ENCODE measurements around the gene SPOPL.
"Not testable (repeated sequence)": the region's sequence is repeated elsewhere in the genome, so short reads cannot be mapped to it uniquely, and the experiment has no call there.

The SPOPL gene

DNA sequence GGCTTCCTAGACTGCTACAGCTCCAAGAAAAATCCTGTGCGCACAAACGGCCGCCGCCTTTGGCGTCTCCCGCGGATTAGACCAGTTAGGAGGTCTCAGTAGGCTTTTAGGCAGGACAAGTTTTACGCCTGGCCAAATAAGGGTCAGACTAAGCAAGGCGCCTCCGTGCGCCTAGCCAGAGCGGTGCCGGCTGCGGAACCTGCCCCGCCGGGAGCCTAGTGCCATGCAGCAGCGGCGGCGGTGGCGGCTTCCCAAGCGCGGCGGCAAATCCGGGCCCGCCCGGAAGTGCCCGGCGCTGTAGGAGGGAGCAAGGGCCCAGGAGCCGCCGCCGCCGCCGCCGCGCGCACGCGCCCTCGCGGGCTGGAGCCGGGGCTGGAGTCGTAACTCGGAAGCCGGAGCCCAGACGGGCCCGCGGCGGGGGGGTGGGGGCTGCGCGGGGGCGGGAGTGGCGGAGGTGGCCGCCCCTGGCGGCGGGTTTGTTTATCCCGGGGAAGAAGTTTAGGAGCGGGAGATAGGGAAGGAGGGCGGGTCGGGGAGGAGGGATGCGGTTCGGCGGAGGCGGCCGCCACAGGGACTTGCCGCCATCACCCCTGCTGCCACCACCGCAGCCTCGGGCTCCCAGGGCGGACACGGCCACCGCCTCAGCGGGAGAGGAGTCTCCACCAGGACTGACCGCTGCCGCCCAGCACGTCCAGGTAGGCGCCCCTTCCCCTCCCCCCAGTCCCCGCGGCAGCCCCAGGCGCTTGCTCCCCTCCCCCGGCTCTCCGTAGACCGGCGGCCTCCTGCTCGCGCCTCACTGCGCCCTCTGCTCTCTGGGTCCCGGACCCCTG, at the start of gene SPOPL:
TSS of gene SPOPL (plus strand) at position 346 of the 830 bp plus-strand sequence. CDS start 48,447 bp downstream, outside the sequence.
- no peaks in the 10 kb centered on the region for H3K9me3 ChIP-seq (ENCODE audit: control insufficient read depth, insufficient read depth, low read length)
- H3K27ac ChIP-seq (ENCODE audit: low read depth, low read length): peak within 1 kb of the TSS; percentile 97
- no peaks in the 10 kb centered on the region for H3K36me3 ChIP-seq (ENCODE audit: control insufficient read depth, insufficient read depth, low read length)
- H3K4me1 ChIP-seq (ENCODE audit: control insufficient read depth, insufficient read depth, low read length): peaks cover 30% of the 10 kb centered on the region
- peak within 1 kb of the TSS; percentile 92 for H3K4me3 ChIP-seq (ENCODE audit: low read depth, low read length)
- H3K9ac ChIP-seq (ENCODE audit: low read depth, low read length): peak within 1 kb of the TSS; percentile 90
- no peaks in the 10 kb centered on the region for H3K27me3 ChIP-seq (ENCODE audit: control insufficient read depth, insufficient read depth, low read length)

DNA sequence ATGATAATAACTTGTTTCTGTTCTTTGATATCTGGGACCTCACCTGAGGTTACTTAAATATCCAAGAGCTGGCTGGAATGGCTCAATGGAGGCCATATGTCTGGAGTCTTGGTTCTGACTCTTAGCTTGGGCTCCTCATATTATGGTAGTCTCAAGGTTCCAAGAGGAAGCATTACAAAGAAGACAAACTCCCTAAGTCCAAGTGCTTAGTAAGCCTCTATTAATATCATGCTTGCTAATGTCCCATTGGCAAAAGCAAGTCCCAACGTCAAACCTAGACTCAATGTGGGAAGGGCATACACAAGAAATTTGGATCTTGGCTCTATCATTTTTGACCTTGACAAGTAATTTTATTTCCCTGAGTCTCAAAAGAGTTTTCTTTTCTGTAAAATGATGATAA, 49.2 kb upstream of the SPOPL start:
- Histone ChIP-seq H3K27me3 (ENCODE audit: control insufficient read depth, insufficient read depth, low read length) (no peaks in the 10 kb centered on the region), H3K4me1 (ENCODE audit: control insufficient read depth, insufficient read depth, low read length) (no peaks in the 10 kb centered on the region), H3K36me3 (ENCODE audit: control insufficient read depth, insufficient read depth, low read length) (no peaks in the 10 kb centered on the region), H3K9ac (ENCODE audit: low read depth, low read length) (no peak overlapping the region), H3K9me3 (ENCODE audit: control insufficient read depth, insufficient read depth, low read length) (no peaks in the 10 kb centered on the region), H3K27ac (ENCODE audit: low read depth, low read length) (no peak overlapping the region), H3K4me3 (ENCODE audit: low read depth, low read length) (no peak overlapping the region)

DNA sequence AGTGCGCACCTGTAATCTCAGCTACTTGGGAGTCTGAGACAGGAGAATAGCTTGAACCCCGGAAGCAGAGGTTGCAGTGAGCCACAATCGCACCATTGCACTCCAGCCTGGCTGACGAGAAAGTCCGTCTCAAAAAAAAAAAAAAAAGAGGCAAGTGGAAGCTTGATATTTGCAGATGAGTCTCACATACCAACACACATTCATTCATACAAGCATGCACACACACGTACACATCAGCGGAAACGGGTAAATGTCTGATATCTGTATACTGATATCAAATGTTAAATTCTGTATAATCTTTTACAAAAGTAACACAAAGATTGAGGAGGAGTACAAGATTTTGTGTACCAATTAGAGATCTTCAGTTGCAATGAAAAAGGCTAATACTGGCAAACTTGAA, 47.8 kb upstream of the SPOPL start:
- no peaks in the 10 kb centered on the region for H3K9me3 ChIP-seq (ENCODE audit: control insufficient read depth, insufficient read depth, low read length)
- no peaks in the 10 kb centered on the region for H3K36me3 ChIP-seq (ENCODE audit: control insufficient read depth, insufficient read depth, low read length)
- H3K27ac ChIP-seq (ENCODE audit: low read depth, low read length): no peak overlapping the region
- no peaks in the 10 kb centered on the region for H3K27me3 ChIP-seq (ENCODE audit: control insufficient read depth, insufficient read depth, low read length)
- no peak overlapping the region for H3K4me3 ChIP-seq (ENCODE audit: low read depth, low read length)
- no peaks in the 10 kb centered on the region for H3K4me1 ChIP-seq (ENCODE audit: control insufficient read depth, insufficient read depth, low read length)
- no peak overlapping the region for H3K9ac ChIP-seq (ENCODE audit: low read depth, low read length)

DNA sequence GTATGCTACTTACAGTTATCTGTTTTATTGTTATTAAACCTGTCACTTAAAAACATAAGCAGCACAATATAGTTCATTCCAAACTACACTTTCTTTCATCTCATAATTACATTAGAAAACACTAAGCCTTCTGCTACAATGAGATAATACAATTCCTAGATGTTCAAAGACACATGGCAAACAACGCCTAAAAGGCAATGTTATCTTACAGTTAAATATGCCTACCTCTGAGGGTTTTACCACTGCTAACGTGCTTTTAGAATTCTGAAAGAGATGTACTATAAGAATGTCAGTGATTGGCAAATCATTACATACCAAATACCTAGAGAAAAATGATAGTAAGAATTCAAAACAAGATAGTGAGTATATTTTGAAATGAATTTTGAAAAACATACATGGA, 46.8 kb upstream of the SPOPL start:
- H3K27ac ChIP-seq (ENCODE audit: low read depth, low read length): no peak overlapping the region
- H3K4me3 ChIP-seq (ENCODE audit: low read depth, low read length): no peak overlapping the region
- H3K36me3 ChIP-seq (ENCODE audit: control insufficient read depth, insufficient read depth, low read length): no peaks in the 10 kb centered on the region
- H3K9me3 ChIP-seq (ENCODE audit: control insufficient read depth, insufficient read depth, low read length): no peaks in the 10 kb centered on the region
- no peak overlapping the region for H3K9ac ChIP-seq (ENCODE audit: low read depth, low read length)
- no peaks in the 10 kb centered on the region for H3K27me3 ChIP-seq (ENCODE audit: control insufficient read depth, insufficient read depth, low read length)
- no peaks in the 10 kb centered on the region for H3K4me1 ChIP-seq (ENCODE audit: control insufficient read depth, insufficient read depth, low read length)

DNA sequence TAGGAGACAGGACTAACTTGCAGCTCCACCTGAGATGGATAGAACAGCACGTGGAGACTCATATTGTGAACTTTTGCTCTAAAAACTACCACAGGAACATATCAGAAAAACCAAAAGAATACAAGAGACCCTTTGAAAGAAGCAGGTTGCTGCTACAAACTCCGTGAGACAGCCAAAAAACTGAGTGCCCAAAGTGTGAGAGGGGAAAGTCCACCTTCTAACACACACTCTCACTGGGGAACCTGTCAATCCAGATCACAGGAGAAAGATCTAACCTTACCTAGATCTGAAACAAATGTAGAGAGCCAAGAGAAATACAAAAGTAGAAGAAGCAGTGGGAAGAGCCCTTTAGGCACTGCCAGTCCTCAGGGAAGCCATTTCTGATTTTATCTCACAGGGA, 46.3 kb upstream of the SPOPL start:
- Histone ChIP-seq H3K4me3 (ENCODE audit: low read depth, low read length) (no peak overlapping the region), H3K27ac (ENCODE audit: low read depth, low read length) (no peak overlapping the region), H3K27me3 (ENCODE audit: control insufficient read depth, insufficient read depth, low read length) (no peaks in the 10 kb centered on the region), H3K9me3 (ENCODE audit: control insufficient read depth, insufficient read depth, low read length) (no peaks in the 10 kb centered on the region), H3K36me3 (ENCODE audit: control insufficient read depth, insufficient read depth, low read length) (no peaks in the 10 kb centered on the region), H3K4me1 (ENCODE audit: control insufficient read depth, insufficient read depth, low read length) (no peaks in the 10 kb centered on the region), H3K9ac (ENCODE audit: low read depth, low read length) (no peak overlapping the region)

DNA sequence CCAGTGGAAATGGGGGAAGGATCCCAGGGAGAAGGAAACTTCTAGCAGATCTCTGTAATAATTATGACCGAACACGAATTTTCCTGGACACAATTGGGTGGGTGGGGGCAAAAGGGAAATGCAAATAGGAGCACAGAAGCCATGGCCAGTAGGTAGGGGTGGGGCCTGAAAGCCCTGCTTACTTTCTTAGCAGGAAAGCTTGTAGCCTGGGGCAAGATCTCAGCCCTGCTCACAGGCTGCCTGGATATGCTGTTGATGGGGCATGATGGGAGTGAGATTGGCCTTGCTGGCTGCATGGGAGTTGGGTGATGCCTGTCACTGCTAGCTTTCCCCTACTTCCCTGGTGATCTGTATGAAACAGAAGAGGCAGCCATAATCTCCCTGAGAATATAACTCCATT, 45.9 kb upstream of the SPOPL start:
- H3K27me3 ChIP-seq (ENCODE audit: control insufficient read depth, insufficient read depth, low read length): no peaks in the 10 kb centered on the region
- H3K4me1 ChIP-seq (ENCODE audit: control insufficient read depth, insufficient read depth, low read length): no peaks in the 10 kb centered on the region
- H3K36me3 ChIP-seq (ENCODE audit: control insufficient read depth, insufficient read depth, low read length): no peaks in the 10 kb centered on the region
- H3K9me3 ChIP-seq (ENCODE audit: control insufficient read depth, insufficient read depth, low read length): no peaks in the 10 kb centered on the region
- H3K4me3 ChIP-seq (ENCODE audit: low read depth, low read length): no peak overlapping the region
- no peak overlapping the region for H3K9ac ChIP-seq (ENCODE audit: low read depth, low read length)
- no peak overlapping the region for H3K27ac ChIP-seq (ENCODE audit: low read depth, low read length)

DNA sequence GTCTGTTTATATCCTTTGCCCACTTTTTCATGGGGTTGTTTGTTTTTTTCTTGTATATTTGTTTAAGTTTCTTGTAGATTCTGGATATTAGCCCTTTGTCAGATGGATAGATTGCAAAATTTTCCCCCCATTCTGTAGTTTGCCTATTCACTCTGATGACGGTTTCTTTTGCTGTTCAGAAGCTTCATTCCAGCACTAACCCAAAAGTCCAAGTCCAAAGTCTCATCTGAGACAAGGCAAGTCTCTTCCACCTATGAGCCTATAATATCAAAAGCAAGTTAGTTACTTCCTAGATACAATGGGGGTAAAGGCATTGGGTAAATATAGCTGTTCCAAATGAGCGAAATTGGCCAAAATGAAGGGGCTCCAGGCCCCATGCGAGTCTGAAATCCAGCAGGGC, 38.9 kb upstream of the SPOPL start:
- H3K9ac ChIP-seq (ENCODE audit: low read depth, low read length); H3K27ac ChIP-seq (ENCODE audit: low read depth, low read length); H3K36me3 ChIP-seq (ENCODE audit: control insufficient read depth, insufficient read depth, low read length); H3K4me1 ChIP-seq (ENCODE audit: control insufficient read depth, insufficient read depth, low read length); H3K9me3 ChIP-seq (ENCODE audit: control insufficient read depth, insufficient read depth, low read length); H3K4me3 ChIP-seq (ENCODE audit: low read depth, low read length); H3K27me3 ChIP-seq (ENCODE audit: control insufficient read depth, insufficient read depth, low read length): not testable (repeated sequence)

DNA sequence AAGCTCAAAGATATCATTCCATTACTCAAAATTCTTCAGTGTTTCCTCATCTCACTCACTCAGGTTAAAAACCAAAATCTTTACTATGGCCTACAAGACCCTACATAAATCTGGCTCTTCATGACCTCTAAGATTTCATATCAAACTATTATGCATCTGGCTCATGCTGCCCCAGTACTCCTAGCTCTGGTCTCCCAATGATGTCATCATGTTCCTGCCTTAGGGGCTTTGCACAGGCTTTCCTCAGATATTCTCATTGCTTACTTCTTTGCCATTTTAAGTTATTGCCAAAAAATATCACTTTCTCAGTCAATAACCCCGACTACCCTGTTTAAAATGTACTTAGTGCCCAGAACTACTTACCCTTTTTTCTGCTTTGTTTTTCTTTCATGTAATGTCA, 33.0 kb upstream of the SPOPL start:
- no peaks in the 10 kb centered on the region for H3K4me1 ChIP-seq (ENCODE audit: control insufficient read depth, insufficient read depth, low read length)
- no peak overlapping the region for H3K9ac ChIP-seq (ENCODE audit: low read depth, low read length)
- no peak overlapping the region for H3K4me3 ChIP-seq (ENCODE audit: low read depth, low read length)
- H3K36me3 ChIP-seq (ENCODE audit: control insufficient read depth, insufficient read depth, low read length): no peaks in the 10 kb centered on the region
- H3K27ac ChIP-seq (ENCODE audit: low read depth, low read length): no peak overlapping the region
- H3K27me3 ChIP-seq (ENCODE audit: control insufficient read depth, insufficient read depth, low read length): no peaks in the 10 kb centered on the region
- H3K9me3 ChIP-seq (ENCODE audit: control insufficient read depth, insufficient read depth, low read length): no peaks in the 10 kb centered on the region

DNA sequence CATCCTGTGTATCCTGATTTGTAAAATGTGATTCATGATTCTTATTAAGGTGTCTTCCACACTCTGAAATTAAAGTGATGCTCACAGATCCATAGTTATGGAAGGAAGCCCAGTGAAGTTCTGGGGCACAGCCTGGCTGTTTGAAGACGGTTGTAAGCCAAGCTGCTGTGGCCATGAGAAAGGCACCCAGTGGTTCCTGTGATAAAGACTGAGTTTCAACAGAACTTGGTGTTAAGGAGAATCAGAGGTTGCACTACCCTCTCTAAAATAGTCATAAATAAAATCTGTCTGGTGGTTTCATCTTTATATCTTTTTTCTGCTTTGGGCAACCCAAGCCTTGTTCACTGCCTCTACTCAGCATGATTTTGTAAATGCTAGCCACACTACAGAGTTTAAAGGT, 32.2 kb upstream of the SPOPL start:
- H3K27me3 ChIP-seq (ENCODE audit: control insufficient read depth, insufficient read depth, low read length): no peaks in the 10 kb centered on the region
- no peak overlapping the region for H3K27ac ChIP-seq (ENCODE audit: low read depth, low read length)
- H3K4me3 ChIP-seq (ENCODE audit: low read depth, low read length): no peak overlapping the region
- no peak overlapping the region for H3K9ac ChIP-seq (ENCODE audit: low read depth, low read length)
- no peaks in the 10 kb centered on the region for H3K4me1 ChIP-seq (ENCODE audit: control insufficient read depth, insufficient read depth, low read length)
- no peaks in the 10 kb centered on the region for H3K36me3 ChIP-seq (ENCODE audit: control insufficient read depth, insufficient read depth, low read length)
- H3K9me3 ChIP-seq (ENCODE audit: control insufficient read depth, insufficient read depth, low read length): no peaks in the 10 kb centered on the region

DNA sequence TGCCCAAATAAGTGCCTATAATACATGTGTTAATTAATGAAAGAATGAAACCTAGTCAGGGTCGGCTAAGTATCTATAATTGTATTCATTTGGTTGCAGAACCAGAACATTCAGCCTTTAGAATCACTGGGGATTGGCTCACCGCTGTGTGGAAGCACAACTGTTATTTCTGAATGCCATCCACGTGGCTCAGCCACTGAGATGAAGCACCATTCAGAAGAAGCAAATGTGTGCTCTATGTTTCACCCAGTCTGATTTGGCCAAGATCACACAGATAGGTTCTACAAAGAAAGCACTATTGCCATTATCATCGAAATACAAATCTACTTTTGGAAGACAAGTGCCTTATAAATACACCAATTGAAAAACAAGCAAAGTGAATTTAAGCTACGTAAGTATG, 30.6 kb upstream of the SPOPL start:
- Histone ChIP-seq H3K4me1 (ENCODE audit: control insufficient read depth, insufficient read depth, low read length) (no peaks in the 10 kb centered on the region), H3K9me3 (ENCODE audit: control insufficient read depth, insufficient read depth, low read length) (no peaks in the 10 kb centered on the region), H3K36me3 (ENCODE audit: control insufficient read depth, insufficient read depth, low read length) (no peaks in the 10 kb centered on the region), H3K27ac (ENCODE audit: low read depth, low read length) (no peak overlapping the region), H3K9ac (ENCODE audit: low read depth, low read length) (no peak overlapping the region), H3K4me3 (ENCODE audit: low read depth, low read length) (no peak overlapping the region), H3K27me3 (ENCODE audit: control insufficient read depth, insufficient read depth, low read length) (no peaks in the 10 kb centered on the region)

DNA sequence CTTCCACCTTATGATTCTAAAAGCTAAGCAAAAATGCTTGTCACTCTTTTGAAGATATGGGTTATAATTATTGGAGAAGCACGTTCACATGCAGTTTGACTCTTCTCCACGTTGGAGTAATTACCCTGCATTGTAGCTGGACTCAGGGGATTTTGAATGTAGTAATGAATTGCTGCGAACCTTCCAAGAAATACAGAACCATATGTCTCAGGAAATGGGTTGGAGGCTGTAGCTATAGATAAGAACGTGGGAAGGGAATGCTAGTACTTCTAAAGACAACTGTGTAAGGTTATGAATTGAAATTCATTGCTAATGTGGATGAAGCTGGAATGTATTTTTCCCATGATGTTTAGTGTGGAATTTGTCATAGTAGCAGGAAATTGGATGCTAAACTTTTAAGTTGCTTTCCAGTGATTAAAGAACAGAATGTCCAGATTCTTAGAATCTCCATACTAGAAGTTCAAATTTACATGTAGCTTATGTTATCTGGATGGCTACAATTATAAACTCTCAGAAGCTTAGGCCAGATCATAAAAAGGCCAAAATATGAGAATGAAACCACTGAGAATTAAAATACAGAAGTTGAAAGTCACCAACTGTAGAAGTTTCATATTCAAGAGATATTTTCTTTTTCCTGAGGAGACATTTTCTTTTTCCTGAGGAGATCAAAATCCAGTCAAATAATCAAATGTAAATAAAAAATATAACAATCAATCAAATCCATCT, 27.3 kb upstream of the SPOPL start:
- Histone ChIP-seq H3K4me3 (ENCODE audit: low read depth, low read length) (no peak overlapping the region), H3K9me3 (ENCODE audit: control insufficient read depth, insufficient read depth, low read length) (no peaks in the 10 kb centered on the region), H3K4me1 (ENCODE audit: control insufficient read depth, insufficient read depth, low read length) (no peaks in the 10 kb centered on the region), H3K36me3 (ENCODE audit: control insufficient read depth, insufficient read depth, low read length) (no peaks in the 10 kb centered on the region), H3K27me3 (ENCODE audit: control insufficient read depth, insufficient read depth, low read length) (no peaks in the 10 kb centered on the region), H3K9ac (ENCODE audit: low read depth, low read length) (no peak overlapping the region), H3K27ac (ENCODE audit: low read depth, low read length) (no peak overlapping the region)
